Stimulated activated CD4-positive, alpha-beta T cell treated with anti-CD3 and anti-CD28 coated beads, Interleukin-1b, Interleukin-23, amount 100 ng/mL, for 1 hour (primary cell): ENCODE data around the gene NACA.

Source experiments
- DNase-seq, 2 donors: peaks; one replicate each; pipeline ENCODE4 v3.0.0-alpha.2; 2020; ENCODE audit warnings: low read depth in 2 of 2

Gene NACA

GRCh38 chr12:56688129-56688845 is 36.8 kb downstream of the NACA start, which contains the start of gene PTGES3:
PTGES3 (minus strand) TSS chr12:56688284; CDS start chr12:56687999, 285 bp downstream.
- DNase-seq = peak; percentile 95 to 96

- DNase-seq = peak in 1 of 2 donors; percentile 18
Measured at GRCh38 chr12:56687223-56688128, 37.6 kb downstream of the NACA start.

- no peak for DNase-seq
Measured at GRCh38 chr12:56684745-56685359, 40.2 kb downstream of the NACA start.

GRCh38 chr12:56682323-56682722 is 42.8 kb downstream of the NACA start:
- no peak for DNase-seq

- no peak for DNase-seq
Measured at GRCh38 chr12:56679883-56680575, 45.1 kb downstream of the NACA start.

- no peak for DNase-seq
Measured at GRCh38 chr12:56678852-56679251, 46.2 kb downstream of the NACA start.

- DNase-seq = no peak
Measured at GRCh38 chr12:56677680-56678079, 47.4 kb downstream of the NACA start.

GRCh38 chr12:56676851-56677580 is 48.1 kb downstream of the NACA start:
- no peak for DNase-seq

GRCh38 chr12:56671608-56672007 is 53.5 kb downstream of the NACA start:
- DNase-seq = no peak

GRCh38 chr12:56670836-56671235 is 54.3 kb downstream of the NACA start:
- no peak for DNase-seq

- DNase-seq = no peak
Measured at GRCh38 chr12:56668197-56668457, 57.0 kb downstream of the NACA start.
